ENCODE results near the gene SCTR. TPM values are rescaled to one million over a fixed set of nuclear protein-coding genes. Genes with fewer than 3 reads are reported as not detected.

Gene SCTR
- total RNA-seq, 1 donor from 2014 or later = not detected

- Histone ChIP-seq H3K9me3 (no peaks in the 10 kb centered on the region), H3K27me3 (no peaks in the 10 kb centered on the region), H3K4me1 (no peaks in the 10 kb centered on the region), H3K4me3 (no peak overlapping the region), H3K36me3 (no peaks in the 10 kb centered on the region), H3K27ac (peak overlapping the region in 1 of 2 donors; percentile 68)
- DNase-seq (ENCODE audit: low spot score in 2 of 2) = no peak
- no peak for TF ChIP-seq CTCF (IDR thresholded peaks at IDR 0.05)
- intact Hi-C loops (cut with DNase I) = no loop called here
Observed at GRCh38 chr2:119469131-119469530, 55.2 kb downstream of the SCTR start.

GRCh38 chr2:119468154-119468955 is 55.9 kb downstream of the SCTR start:
- no peaks in the 10 kb centered on the region for H3K4me1 ChIP-seq
- no peak for TF ChIP-seq CTCF (IDR thresholded peaks at IDR 0.05)
- no peaks in the 10 kb centered on the region for H3K27me3 ChIP-seq
- H3K9me3 ChIP-seq = no peaks in the 10 kb centered on the region
- no peaks in the 10 kb centered on the region for H3K36me3 ChIP-seq
- no peak overlapping the region for H3K4me3 ChIP-seq
- peak overlapping the region in 1 of 2 donors; percentile 68 for H3K27ac ChIP-seq
- intact Hi-C loops (cut with DNase I) = no loop called here
- DNase-seq (ENCODE audit: low spot score in 2 of 2) = peak in 1 of 2 donors; percentile 77

GRCh38 chr2:119466373-119466772 is 57.9 kb downstream of the SCTR start:
- DNase-seq (ENCODE audit: low spot score in 2 of 2) = no peak
- Histone ChIP-seq H3K27me3 (no peaks in the 10 kb centered on the region), H3K27ac (no peak overlapping the region), H3K4me3 (no peak overlapping the region), H3K4me1 (no peaks in the 10 kb centered on the region), H3K36me3 (no peaks in the 10 kb centered on the region), H3K9me3 (no peaks in the 10 kb centered on the region)
- no peak for TF ChIP-seq CTCF (IDR thresholded peaks at IDR 0.05)
- intact Hi-C loops (cut with DNase I) = no loop called here

- no peak overlapping the region for H3K4me3 ChIP-seq
- H3K4me1 ChIP-seq = no peaks in the 10 kb centered on the region
- no peak for DNase-seq (ENCODE audit: low spot score in 2 of 2)
- no peaks in the 10 kb centered on the region for H3K9me3 ChIP-seq
- H3K27ac ChIP-seq = no peak overlapping the region
- TF ChIP-seq CTCF (IDR thresholded peaks at IDR 0.05) = no peak
- H3K36me3 ChIP-seq = no peaks in the 10 kb centered on the region
- no peaks in the 10 kb centered on the region for H3K27me3 ChIP-seq
- intact Hi-C loops (cut with DNase I) = no loop called here
Observed at GRCh38 chr2:119465687-119466086, 58.6 kb downstream of the SCTR start.

- no peak for DNase-seq (ENCODE audit: low spot score in 2 of 2)
- intact Hi-C loops (cut with DNase I) = no loop called here
Observed at GRCh38 chr2:119464981-119465380, 59.3 kb downstream of the SCTR start.

More at GRCh38 chr2:119464981-119465380, 59.3 kb downstream of the SCTR start:
- Histone ChIP-seq H3K9me3 (no peaks in the 10 kb centered on the region), H3K4me3 (no peak overlapping the region), H3K27ac (no peak overlapping the region), H3K36me3 (no peaks in the 10 kb centered on the region), H3K4me1 (no peaks in the 10 kb centered on the region), H3K27me3 (no peaks in the 10 kb centered on the region)
- no peak for TF ChIP-seq CTCF (IDR thresholded peaks at IDR 0.05)

Measured in ascending aorta (tissue), 2 donors.